BLaER1 treated with 17β-estradiol and CSF1 and Interleukin-3, amounts not matched to agents 10 nM and 100 nM (cell line): ENCODE data around the gene RNF166.

Experiments used
- H3K27ac ChIP-seq, 11 experiments: shearing (Covaris generic); formaldehyde crosslinking; 2 replicates each; pipeline ENCODE4 v1.8.1; 2022
- H3K27me3 ChIP-seq, 11 experiments: shearing (Covaris generic); formaldehyde crosslinking; 2 replicates each; pipeline ENCODE4 v1.8.1; 2022
- H3K36me3 ChIP-seq, 11 experiments: shearing (Covaris generic); formaldehyde crosslinking; 2 replicates each; pipeline ENCODE4 v1.8.1; 2022
- H3K4me1 ChIP-seq, 10 experiments: shearing (Covaris generic); formaldehyde crosslinking; 2 replicates each; pipeline ENCODE4 v1.8.1; 2022
- H3K4me2 ChIP-seq, 11 experiments: shearing (Covaris generic); formaldehyde crosslinking; 2 replicates each; pipeline ENCODE4 v1.8.1; 2022
- H3K4me3 ChIP-seq, 10 experiments: shearing (Covaris generic); formaldehyde crosslinking; 2 replicates each; pipeline ENCODE4 v1.8.1; 2022
- H3K9ac ChIP-seq, 11 experiments: shearing (Covaris generic); formaldehyde crosslinking; 2 replicates each; pipeline ENCODE4 v1.8.1; 2022
- H3K9me3 ChIP-seq, 11 experiments: shearing (Covaris generic); formaldehyde crosslinking; replicated peaks in 1 of 11; 2 replicates each; pipeline ENCODE4 v1.8.1; 2022
- H4K20me1 ChIP-seq, 11 experiments: shearing (Covaris generic); formaldehyde crosslinking; 2 replicates each; pipeline ENCODE4 v1.8.1; 2022
- Cebpa-rat ChIP-seq, 11 experiments: shearing (Covaris generic); IDR thresholded peaks; 2 replicates each; pipeline ENCODE4 v1.8.1; 2022

The RNF166 gene

DNA sequence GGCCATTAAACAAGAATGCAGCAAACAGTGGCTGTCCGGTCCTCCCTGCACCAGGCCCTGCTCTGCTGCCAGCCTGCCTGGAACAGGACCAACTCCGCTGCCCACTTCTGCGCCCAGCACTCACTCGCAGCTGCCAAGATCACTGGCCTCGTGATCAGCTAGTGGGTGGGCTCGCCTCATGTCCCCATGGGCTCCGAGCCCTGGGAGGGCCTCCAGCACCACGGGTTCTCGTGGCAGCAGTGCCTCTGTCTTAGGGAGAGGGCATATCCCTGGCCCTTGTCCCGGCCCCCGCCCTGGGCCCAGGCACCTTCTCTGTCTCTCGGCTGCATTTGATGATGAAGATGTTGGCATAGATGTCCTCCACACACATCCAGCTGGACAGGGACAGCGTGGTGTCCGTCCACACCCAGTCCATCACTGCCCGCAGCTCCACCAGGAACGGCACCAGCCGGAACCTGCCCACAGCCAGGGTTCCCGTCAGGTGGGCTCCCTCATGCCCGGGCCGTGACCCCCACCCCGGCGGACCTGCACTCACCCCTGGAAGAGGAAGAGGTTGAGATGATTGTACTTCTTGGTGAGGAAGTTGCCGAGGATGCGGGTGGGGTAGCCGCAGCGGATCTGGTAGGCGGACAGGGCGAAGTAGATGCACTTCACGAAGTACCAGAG, 13.2 kb upstream of the RNF166 start:
- no peak overlapping the region for H3K9ac ChIP-seq
- H3K4me3 ChIP-seq, result no peak overlapping the region
- peaks cover 87 to 99% (median 98%) of the 10 kb centered on the region in 11 experiments for H3K36me3 ChIP-seq
- H3K27me3 ChIP-seq, result peaks cover 0 to 4% (median 0%) of the 10 kb centered on the region in 11 experiments; a peak in 1 of 22 replicates
- peak overlapping the region in 6 of 11 experiments; percentile 47 to 61 (median 54); a peak in 5 of 22 replicates for H3K4me2 ChIP-seq
- no peak for TF ChIP-seq Cebpa-rat (IDR thresholded peaks at IDR 0.05)
- no peaks in the 10 kb centered on the region for H3K9me3 ChIP-seq
- H3K27ac ChIP-seq, result no peak overlapping the region
- H4K20me1 ChIP-seq, result peaks cover 11 to 100% (median 80%) of the 10 kb centered on the region in 11 experiments; a peak in 21 of 22 replicates
- H3K4me1 ChIP-seq, result peaks cover 22 to 36% (median 29%) of the 10 kb centered on the region in 10 experiments

DNA sequence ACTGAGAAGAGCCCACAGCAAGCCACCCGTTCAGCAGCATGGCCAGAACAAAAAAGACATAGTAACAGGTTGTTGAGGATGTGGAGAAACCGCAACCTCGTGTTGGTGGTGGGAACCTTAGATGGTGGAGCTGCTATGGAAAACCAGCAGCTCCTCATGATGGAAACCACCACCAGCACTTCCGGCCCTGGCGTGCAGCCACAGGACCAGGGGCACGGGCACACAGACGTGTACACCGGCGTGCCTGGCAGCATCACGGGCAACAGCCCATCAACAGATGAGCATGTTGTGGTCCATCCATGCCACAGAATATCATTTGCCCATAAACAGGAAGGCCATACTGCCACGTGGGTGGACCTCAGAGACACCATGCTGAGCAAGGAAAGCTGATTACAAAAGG, 12.0 kb upstream of the RNF166 start:
- no peak for TF ChIP-seq Cebpa-rat (IDR thresholded peaks at IDR 0.05)

DNA sequence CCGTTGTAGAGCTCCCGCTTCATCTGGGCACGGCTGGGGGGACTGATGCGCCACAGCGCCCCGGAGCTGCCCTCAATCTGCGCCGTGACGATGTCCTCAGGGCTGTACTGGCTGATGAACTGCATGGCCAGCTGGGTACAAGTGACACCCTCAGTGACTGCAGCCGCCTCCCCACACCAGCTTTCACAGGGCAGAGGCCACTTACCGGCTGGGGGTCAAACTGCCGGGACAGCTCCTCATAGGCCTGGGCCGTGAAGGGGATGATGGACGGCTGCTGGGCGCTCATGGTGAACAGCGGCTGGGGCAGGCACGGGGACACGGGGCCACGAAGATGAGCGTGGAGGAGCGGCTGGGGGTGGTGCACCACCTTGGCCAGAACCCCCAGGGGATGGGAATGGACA, 10.4 kb upstream of the RNF166 start:
- no peak for TF ChIP-seq Cebpa-rat (IDR thresholded peaks at IDR 0.05)
- Histone ChIP-seq H3K9ac (no peak overlapping the region), H3K9me3 (no peaks in the 10 kb centered on the region), H3K4me3 (no peak overlapping the region), H3K4me2 (peak overlapping the region in 6 of 11 experiments; percentile 13 to 54 (median 43); a peak in 5 of 22 replicates), H3K27me3 (peaks cover 0 to 4% (median 0%) of the 10 kb centered on the region in 11 experiments; a peak in 1 of 22 replicates), H3K27ac (no peak overlapping the region), H3K36me3 (peaks cover 70 to 94% (median 84%) of the 10 kb centered on the region in 11 experiments), H4K20me1 (peaks cover 11 to 96% (median 91%) of the 10 kb centered on the region in 11 experiments; a peak in 21 of 22 replicates), H3K4me1 (peaks cover 22 to 40% (median 30%) of the 10 kb centered on the region in 10 experiments)

More for the DNA sequence above, 12.0 kb upstream of the RNF166 start:
- H3K27ac ChIP-seq, result no peak overlapping the region
- peaks cover 11 to 100% (median 82%) of the 10 kb centered on the region in 11 experiments; a peak in 21 of 22 replicates for H4K20me1 ChIP-seq
- no peaks in the 10 kb centered on the region for H3K9me3 ChIP-seq
- peaks cover 85 to 99% (median 98%) of the 10 kb centered on the region in 11 experiments for H3K36me3 ChIP-seq
- no peak overlapping the region for H3K4me3 ChIP-seq
- peak overlapping the region; percentile 13 to 61 (median 48); a peak in 21 of 22 replicates for H3K4me2 ChIP-seq
- H3K9ac ChIP-seq, result no peak overlapping the region
- H3K4me1 ChIP-seq, result peaks cover 22 to 36% (median 29%) of the 10 kb centered on the region in 10 experiments
- peaks cover 0 to 4% (median 0%) of the 10 kb centered on the region in 11 experiments; a peak in 1 of 22 replicates for H3K27me3 ChIP-seq

DNA sequence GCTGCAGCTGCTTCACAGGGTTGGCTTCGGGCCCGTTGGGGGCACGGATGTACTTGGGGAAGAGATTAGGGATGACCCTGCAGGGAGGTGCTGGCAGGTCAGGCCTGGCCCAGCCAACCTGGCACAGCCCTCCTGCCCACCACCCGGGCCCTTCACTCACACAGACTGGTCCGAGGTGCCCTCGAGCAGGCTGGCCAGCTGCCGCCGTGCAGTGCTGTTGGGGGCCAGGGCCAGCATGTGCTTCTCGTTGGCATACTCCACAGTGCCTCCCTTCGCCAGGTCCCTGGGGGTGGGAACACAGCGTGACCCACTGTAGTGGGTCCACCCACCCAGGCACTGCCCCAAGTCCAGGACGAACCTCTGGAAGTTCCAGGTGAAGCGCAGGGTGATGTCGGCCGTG, 10.0 kb upstream of the RNF166 start:
- Histone ChIP-seq H3K9me3 (no peaks in the 10 kb centered on the region), H3K9ac (no peak overlapping the region), H3K4me2 (no peak overlapping the region), H3K4me3 (no peak overlapping the region), H3K4me1 (peaks cover 22 to 44% (median 33%) of the 10 kb centered on the region in 10 experiments), H3K27ac (no peak overlapping the region), H3K27me3 (peaks cover 0 to 4% (median 0%) of the 10 kb centered on the region in 11 experiments; a peak in 1 of 22 replicates), H3K36me3 (peaks cover 66 to 94% (median 80%) of the 10 kb centered on the region in 11 experiments), H4K20me1 (peaks cover 11 to 96% (median 91%) of the 10 kb centered on the region in 11 experiments; a peak in 21 of 22 replicates)
- no peak for TF ChIP-seq Cebpa-rat (IDR thresholded peaks at IDR 0.05)

- Histone ChIP-seq H3K9ac (no peak overlapping the region), H3K27ac (no peak overlapping the region), H3K9me3 (no peaks in the 10 kb centered on the region), H3K4me3 (no peak overlapping the region), H4K20me1 (peaks cover 11 to 96% (median 91%) of the 10 kb centered on the region in 11 experiments; a peak in 21 of 22 replicates), H3K4me2 (no peak overlapping the region), H3K4me1 (peaks cover 25 to 51% (median 39%) of the 10 kb centered on the region in 10 experiments), H3K27me3 (peaks cover 0 to 4% (median 0%) of the 10 kb centered on the region in 11 experiments; a peak in 1 of 22 replicates), H3K36me3 (peaks cover 60 to 94% (median 76%) of the 10 kb centered on the region in 11 experiments)
- no peak for TF ChIP-seq Cebpa-rat (IDR thresholded peaks at IDR 0.05)
These were observed 9.3 kb upstream of the RNF166 start for GRCh38 chr16:88715312-88716190.

- peaks cover 52 to 94% (median 76%) of the 10 kb centered on the region in 11 experiments for H3K36me3 ChIP-seq
These were observed 8.5 kb upstream of the RNF166 start for GRCh38 chr16:88714420-88715302.

DNA sequence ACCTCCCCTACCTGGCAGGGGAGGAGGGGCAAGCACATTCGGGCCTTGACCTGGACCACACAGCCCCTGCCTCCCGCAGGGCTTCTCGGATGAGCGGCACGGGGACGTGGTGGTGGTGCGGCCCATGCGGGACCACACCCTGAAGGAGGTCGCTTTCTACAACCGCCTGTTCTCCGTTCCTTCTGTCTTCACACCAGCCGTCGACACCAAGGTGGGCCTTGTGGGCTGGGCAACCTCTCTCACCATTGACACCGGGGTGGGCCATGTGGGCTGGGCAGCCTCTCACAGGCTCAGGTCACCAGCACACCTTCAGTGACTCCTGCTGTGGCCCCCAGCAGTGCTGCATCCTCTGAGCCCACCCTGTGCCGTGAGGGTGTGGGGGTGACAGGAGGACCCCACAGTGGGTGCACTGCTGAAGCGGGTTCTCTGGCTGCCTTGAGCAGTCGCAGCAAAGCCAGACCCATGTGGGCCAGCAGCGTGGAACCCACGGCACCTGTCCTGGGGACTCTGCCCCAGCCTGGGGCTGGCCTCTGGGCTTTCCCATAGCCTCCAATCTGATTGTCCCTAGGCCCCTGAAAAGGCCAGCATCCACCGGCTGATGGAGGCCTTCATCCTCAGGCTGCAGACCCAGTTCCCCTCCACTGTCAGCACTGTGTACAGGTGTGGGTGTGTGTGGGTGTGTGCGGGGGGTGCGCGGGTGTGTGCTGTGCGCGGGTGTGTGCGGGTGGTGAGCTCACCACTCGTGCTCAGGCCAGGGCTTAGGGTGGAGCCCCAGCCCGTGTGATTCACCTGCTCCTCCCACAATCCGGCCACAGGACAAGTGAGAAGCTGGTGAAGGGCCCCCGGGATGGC, 7.6 kb upstream of the RNF166 start:
- Histone ChIP-seq H3K4me3 (no peak overlapping the region), H3K4me2 (no peak overlapping the region), H3K9ac (no peak overlapping the region), H3K4me1 (peaks cover 17 to 42% (median 33%) of the 10 kb centered on the region in 10 experiments), H3K27me3 (peaks cover 0 to 4% (median 0%) of the 10 kb centered on the region in 11 experiments; a peak in 1 of 22 replicates), H3K27ac (no peak overlapping the region), H3K36me3 (peaks cover 44 to 94% (median 73%) of the 10 kb centered on the region in 11 experiments), H3K9me3 (no peaks in the 10 kb centered on the region), H4K20me1 (peaks cover 11 to 96% (median 95%) of the 10 kb centered on the region in 11 experiments; a peak in 21 of 22 replicates)
- TF ChIP-seq Cebpa-rat (IDR thresholded peaks at IDR 0.05), result no peak

More at GRCh38 chr16:88714420-88715302, 8.5 kb upstream of the RNF166 start:
- no peak for TF ChIP-seq Cebpa-rat (IDR thresholded peaks at IDR 0.05)
- H3K4me1 ChIP-seq, result peaks cover 25 to 47% (median 40%) of the 10 kb centered on the region in 10 experiments
- no peaks in the 10 kb centered on the region for H3K9me3 ChIP-seq
- peaks cover 0 to 4% (median 0%) of the 10 kb centered on the region in 11 experiments; a peak in 1 of 22 replicates for H3K27me3 ChIP-seq
- no peak overlapping the region for H3K9ac ChIP-seq
- no peak overlapping the region for H3K4me2 ChIP-seq
- H3K4me3 ChIP-seq, result no peak overlapping the region
- peaks cover 11 to 96% (median 95%) of the 10 kb centered on the region in 11 experiments; a peak in 21 of 22 replicates for H4K20me1 ChIP-seq
- no peak overlapping the region for H3K27ac ChIP-seq
